ENCODE results near the gene NR2E3.

DNA sequence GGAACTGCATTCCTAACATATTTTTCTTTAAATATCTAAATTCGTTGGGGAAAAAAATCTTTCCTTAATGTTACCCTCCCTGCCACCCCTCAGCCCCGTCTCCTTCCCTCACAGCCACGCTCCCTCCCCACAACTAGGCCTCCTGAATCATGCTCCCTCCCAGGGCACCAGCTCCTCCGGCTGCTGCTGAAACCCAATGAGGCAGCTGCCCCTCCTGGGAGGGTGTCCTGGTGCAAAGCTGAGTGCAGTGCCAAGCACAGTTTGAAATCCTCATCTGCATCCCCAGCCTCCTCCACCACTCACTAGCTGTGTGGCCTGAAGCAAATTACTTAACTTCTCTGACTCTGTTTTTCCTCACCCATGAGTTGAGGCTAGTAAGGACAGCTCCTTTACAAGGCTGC lies 2.7 kb upstream of the NR2E3 start:
- TF ChIP-seq EZH2 (IDR thresholded peaks at IDR 0.05; ENCODE audit: low read length, unreplicated experiment) (no peak), EZH2phosphoT487 (IDR thresholded peaks at IDR 0.05; ENCODE audit: borderline replicate concordance, low read length) (no peak)
- TF ChIP-seq, protein P1, sequence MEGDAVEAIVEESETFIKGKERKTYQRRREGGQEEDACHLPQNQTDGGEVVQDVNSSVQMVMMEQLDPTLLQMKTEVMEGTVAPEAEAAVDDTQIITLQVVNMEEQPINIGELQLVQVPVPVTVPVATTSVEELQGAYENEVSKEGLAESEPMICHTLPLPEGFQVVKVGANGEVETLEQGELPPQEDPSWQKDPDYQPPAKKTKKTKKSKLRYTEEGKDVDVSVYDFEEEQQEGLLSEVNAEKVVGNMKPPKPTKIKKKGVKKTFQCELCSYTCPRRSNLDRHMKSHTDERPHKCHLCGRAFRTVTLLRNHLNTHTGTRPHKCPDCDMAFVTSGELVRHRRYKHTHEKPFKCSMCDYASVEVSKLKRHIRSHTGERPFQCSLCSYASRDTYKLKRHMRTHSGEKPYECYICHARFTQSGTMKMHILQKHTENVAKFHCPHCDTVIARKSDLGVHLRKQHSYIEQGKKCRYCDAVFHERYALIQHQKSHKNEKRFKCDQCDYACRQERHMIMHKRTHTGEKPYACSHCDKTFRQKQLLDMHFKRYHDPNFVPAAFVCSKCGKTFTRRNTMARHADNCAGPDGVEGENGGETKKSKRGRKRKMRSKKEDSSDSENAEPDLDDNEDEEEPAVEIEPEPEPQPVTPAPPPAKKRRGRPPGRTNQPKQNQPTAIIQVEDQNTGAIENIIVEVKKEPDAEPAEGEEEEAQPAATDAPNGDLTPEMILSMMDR (conservative IDR thresholded peaks at IDR 0.05; ENCODE audit: low read depth, low read length): no peak
